NB4 (cell line): Measurements from ENCODE around the gene KIRREL3.

Experiments used
- POLR2A ChIP-seq: IDR thresholded peaks from 2 replicates; pipeline ENCODE4 v1.6.1; 2011; ENCODE audit warnings: mild to moderate bottlenecking; ENCODE audit not compliant: insufficient read length; ENCODE audit errors: extremely low read depth
- TF ChIP-seq, protein P1 (sequence below): IDR thresholded peaks from one replicate; pipeline ENCODE4 v1.5.1; 2012; ENCODE audit warnings: low read depth, low read length

DNA sequence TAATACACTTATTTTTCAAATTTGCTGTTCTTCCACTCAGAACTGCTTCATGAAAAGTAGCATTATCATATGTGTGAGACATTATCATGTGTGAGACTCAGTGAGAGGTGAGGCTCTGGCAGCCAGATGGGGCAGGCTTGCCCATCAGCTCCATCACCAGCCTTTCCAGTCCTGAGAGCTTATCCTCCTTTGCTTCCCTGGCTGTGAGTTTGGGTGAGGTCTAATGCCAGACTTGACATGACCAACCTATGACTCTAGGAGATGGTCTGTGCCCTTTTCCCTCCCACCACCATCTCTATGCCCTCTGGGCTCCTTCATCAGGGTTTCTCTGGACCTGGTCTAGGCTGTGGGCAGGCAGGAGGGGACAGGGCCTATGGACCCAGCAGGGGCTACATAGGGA, 145.0 kb downstream of the KIRREL3 start:
- TF ChIP-seq, protein P1, sequence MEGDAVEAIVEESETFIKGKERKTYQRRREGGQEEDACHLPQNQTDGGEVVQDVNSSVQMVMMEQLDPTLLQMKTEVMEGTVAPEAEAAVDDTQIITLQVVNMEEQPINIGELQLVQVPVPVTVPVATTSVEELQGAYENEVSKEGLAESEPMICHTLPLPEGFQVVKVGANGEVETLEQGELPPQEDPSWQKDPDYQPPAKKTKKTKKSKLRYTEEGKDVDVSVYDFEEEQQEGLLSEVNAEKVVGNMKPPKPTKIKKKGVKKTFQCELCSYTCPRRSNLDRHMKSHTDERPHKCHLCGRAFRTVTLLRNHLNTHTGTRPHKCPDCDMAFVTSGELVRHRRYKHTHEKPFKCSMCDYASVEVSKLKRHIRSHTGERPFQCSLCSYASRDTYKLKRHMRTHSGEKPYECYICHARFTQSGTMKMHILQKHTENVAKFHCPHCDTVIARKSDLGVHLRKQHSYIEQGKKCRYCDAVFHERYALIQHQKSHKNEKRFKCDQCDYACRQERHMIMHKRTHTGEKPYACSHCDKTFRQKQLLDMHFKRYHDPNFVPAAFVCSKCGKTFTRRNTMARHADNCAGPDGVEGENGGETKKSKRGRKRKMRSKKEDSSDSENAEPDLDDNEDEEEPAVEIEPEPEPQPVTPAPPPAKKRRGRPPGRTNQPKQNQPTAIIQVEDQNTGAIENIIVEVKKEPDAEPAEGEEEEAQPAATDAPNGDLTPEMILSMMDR: no peak
- TF ChIP-seq POLR2A: no peak
